Vagina (tissue), 2 donors: ENCODE results near the gene RMDN2.

ENCODE experiments used
- CTCF ChIP-seq, 3 experiments: fragments of 450-650 bp in 2 of 3; fragments of 200-600 bp in 1 of 3; sonication (generic) in 1 of 3; IDR thresholded peaks; one replicate each; pipeline ENCODE4 v1.5.1; 2017 to 2019; ENCODE audit warnings: antibody characterized with exemption in 3 of 3, mild to moderate bottlenecking in 2 of 3, moderate library complexity in 2 of 3
- POLR2A ChIP-seq, 2 donors: fragments of 450-650 bp; IDR thresholded peaks; one replicate each; pipeline ENCODE4 v1.6.1; 2017; ENCODE audit warnings: antibody characterized with exemption in 2 of 2, mild to moderate bottlenecking in 2 of 2, moderate library complexity in 2 of 2
- POLR2AphosphoS5 ChIP-seq, 2 donors: sonication (generic); formaldehyde crosslinking; IDR thresholded peaks; one replicate each; pipeline ENCODE4 v1.9.0; 2017; ENCODE audit warnings: antibody characterized with exemption in 2 of 2, mild to moderate bottlenecking in 2 of 2, low read depth in 1 of 2; ENCODE audit not compliant: insufficient read depth in 1 of 2

GRCh38 chr2:38064801-38065501 is 139.9 kb downstream of the RMDN2 start:
- TF ChIP-seq CTCF (IDR thresholded peaks at IDR 0.05) (no peak), POLR2A (IDR thresholded peaks at IDR 0.05) (no peak), POLR2AphosphoS5 (IDR thresholded peaks at IDR 0.05; ENCODE audit: insufficient read depth in 1 of 2, low read depth in 1 of 2) (no peak)
